RPMI8226 (cell line): ENCODE measurements around the gene PROC.
A peak's percentile ranks its signal among the peaks of the same experiment; 100 is the strongest.
"Not testable (repeated sequence)": the region's sequence is repeated elsewhere in the genome, so short reads cannot be mapped to it uniquely, and the experiment has no call there.

ENCODE experiments used
- DNase-seq: peaks from one replicate; pipeline ENCODE4 v3.0.0-alpha.2; 2015

Gene PROC

DNA sequence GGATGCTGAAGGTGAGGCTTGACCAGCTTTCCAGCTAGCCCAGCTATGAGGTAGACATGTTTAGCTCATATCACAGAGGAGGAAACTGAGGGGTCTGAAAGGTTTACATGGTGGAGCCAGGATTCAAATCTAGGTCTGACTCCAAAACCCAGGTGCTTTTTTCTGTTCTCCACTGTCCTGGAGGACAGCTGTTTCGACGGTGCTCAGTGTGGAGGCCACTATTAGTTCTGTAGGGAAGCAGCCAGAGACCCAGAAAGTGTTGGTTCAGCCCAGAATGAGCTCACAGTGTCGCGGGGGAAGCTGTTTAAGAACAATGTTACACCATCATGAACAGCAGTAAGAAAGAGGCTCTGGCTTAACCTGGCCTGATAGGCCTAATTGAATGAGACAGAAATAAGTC is 11.1 kb downstream of the PROC start:
- DNase-seq = no peak

DNA sequence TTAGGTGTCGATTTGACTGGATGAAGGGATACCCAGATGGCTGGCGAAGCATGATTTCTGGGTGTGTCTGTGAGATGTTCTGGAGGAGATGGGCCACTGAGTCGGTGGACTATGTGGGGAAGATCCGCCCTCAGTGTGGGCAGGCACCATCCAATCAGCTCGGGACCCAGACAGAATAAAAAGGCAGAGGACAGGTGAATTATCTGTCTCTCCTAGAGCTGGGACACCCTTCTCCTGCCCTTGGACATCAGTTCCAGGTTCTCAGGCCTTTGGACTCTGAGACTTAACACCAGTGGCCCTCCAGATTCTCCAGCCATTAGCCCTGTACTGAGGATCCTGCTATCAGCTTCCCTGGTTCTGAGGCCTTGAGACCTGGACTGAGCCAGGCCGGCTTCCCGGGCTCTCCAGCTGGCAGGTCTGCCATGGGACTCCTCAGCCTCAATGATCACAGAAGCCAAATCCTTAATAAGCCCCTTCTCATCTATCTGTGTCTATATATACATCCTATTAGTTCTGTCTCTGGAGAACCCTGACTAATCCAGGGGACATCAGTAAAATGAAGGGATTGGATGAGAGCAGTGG is 11.7 kb downstream of the PROC start:
- DNase-seq = no peak

- no peak for DNase-seq
These were observed 13.3 kb downstream of the PROC start for GRCh38 chr2:127431408-127432023.

GRCh38 chr2:127434515-127434914 is 16.3 kb downstream of the PROC start:
- no peak for DNase-seq

GRCh38 chr2:127437056-127437455 is 18.8 kb downstream of the PROC start:
- no peak for DNase-seq

- no peak for DNase-seq
These were observed 19.8 kb downstream of the PROC start for GRCh38 chr2:127437781-127438726.

DNA sequence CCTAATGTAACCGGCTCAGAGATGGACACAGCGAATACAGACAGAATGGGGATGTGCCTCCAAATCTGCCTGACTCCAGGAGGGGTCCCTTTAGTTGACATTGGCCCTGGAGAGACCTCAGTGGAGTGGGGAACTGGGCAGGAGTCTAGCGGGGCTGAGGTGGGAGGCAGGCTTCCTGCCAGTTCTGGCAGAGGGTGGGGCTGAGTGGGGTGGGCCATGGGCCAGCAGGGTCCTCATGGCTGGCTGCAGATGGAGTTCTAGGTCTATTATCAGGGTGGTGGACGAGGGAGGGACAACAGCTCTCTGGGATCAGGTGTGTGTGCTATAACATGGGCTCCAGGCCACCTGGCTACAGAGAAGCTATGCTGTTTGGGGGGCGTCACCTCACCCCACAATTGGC is 21.1 kb downstream of the PROC start:
- DNase-seq = no peak

- DNase-seq = no peak
These were observed 30.3 kb downstream of the PROC start for GRCh38 chr2:127448526-127448925.

GRCh38 chr2:127449414-127449813 is 31.2 kb downstream of the PROC start:
- DNase-seq = no peak

DNA sequence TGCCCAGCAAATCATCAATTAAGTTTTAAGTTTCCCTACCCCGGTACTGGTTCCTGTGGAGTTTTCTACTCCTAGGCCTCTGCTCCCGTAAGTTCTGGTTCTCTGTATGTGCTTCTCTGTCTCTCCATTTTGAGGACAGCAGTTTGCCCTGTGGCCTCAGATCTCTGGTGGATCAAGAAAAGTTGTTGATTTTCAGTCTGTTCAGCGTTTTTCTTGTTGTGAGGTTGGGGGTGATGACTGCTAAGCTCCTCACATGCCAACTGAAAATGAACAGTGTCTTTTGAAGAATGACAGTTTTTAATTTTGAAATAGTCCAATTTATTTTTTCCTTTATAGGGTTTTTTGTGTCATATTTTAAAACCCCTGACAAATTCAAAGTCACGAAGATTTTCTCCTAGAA is 31.7 kb downstream of the PROC start:
- DNase-seq = no peak

DNA sequence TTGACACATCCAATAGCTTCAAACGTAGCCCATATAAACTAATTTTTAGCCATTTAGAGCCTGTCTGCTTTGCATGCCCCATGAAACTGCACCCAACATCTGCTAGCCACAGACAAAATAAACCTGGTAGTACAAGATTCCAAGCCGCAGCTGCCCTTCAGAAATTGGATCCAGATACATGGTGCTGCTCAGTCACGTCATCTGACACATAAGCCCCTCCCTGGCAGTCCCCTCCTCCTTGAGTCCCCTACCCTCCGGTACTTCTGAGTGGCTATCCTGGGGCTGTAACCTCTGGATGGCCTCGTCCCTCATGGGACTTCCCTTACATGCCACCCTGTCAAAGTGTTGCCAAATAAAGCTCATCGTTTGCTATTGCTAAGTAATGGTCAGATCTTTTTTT is 33.8 kb downstream of the PROC start:
- DNase-seq = no peak

- DNase-seq = not testable (repeated sequence)
These were observed 34.2 kb downstream of the PROC start for GRCh38 chr2:127452423-127452822.

DNA sequence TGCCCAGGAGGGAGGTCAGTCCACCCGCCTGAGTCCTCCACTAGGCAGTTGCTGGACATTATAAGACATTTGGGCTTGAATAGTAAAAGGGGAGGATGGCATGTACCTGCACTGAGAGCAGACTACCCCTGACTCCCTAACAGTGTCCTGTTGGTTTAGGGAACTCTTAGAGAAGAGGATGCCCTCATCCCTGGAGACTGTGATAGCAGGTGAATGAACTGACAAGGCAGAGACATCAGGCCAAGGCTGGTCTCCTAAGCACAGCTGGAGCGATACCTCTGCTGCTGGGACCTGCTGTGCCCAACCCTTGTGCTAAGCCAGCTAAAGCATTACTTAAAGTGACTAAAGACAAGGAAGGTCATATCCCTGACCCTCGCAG is 34.8 kb downstream of the PROC start:
- no peak for DNase-seq

DNA sequence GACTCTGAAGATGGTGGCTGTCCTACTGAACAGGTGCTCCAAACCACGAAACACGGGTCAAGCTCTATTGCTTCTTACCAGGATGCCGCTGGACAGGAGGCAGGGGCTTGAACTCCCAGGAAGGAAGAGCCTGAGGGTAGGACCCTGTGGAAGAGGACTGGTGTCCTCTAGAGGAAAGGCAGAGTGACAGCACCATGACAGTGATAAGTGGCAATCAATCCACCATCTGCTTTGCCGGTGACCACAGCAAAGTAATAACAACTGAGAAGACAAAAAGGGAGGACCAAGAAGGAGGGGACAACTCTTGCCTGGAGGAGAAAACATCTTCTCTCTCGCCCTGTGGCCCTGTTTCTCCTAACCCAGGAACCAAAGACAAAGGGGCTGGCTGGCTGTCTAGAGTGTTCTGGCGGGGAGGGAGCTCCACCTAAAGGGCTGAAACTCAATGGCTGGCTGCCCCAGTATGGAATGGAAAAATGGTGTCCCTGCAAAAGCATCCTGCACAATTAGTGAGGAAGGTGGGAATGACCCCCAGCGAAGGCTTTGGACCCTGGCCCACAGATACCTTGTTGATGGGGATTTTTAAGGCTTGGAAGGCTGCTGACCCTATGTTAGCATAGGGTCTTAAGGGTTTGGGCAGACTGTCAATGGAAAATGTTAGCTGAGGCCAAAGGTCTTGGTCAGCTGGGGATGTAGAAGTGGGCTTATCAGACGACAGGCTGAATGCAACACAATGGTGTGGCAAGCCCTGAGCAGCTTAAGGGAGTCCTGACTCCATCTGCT is 35.4 kb downstream of the PROC start:
- peak; percentile 20 for DNase-seq

DNA sequence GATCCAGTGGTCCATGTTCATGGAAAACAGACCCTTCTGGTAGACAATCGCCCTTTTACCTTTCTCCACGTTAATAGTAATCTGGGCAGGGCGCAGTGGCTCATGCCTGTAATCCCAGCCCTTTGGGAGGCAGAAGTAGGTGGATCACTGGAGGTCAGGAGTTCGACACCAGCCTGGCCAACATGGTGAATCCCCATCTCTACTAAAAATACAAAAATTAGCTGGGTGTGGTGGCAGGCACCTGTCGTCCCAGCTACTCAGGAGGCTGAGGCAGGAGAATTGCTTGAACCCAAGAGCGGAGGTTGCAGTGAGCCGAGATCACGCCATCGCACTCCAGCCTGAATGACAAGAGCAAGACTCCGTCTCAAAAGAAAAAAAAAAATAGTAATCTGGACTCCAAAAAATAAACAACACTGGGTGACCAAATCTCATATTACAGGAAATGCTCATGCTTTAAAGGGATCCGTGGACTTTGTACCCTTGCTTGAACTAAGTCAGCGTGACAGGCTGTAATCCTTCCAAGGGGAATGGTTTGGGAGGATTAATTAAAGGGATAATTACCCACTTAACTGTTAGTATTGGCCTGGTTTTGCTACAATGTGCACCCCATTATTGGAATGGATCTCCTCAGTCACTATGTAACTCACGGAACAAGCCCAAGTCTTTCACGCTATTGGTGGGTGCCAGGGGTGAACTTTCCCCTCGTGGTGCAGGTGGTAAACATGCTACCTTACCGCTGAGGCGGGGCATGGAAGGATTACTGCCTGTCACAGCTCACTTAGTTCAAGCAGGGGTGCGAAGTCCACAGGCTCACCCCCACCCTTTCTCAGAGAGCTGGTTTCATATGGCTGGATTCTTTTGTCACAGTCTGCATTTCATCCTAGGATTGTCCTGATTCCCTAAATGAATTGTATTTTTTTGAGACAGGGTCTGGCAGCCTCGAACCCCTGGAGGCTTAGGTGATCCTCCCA is 36.7 kb downstream of the PROC start:
- DNase-seq = no peak

- no peak for DNase-seq
These were observed 37.6 kb downstream of the PROC start for GRCh38 chr2:127455566-127456493.

- no peak for DNase-seq
These were observed 38.7 kb downstream of the PROC start for GRCh38 chr2:127456960-127457359.

DNA sequence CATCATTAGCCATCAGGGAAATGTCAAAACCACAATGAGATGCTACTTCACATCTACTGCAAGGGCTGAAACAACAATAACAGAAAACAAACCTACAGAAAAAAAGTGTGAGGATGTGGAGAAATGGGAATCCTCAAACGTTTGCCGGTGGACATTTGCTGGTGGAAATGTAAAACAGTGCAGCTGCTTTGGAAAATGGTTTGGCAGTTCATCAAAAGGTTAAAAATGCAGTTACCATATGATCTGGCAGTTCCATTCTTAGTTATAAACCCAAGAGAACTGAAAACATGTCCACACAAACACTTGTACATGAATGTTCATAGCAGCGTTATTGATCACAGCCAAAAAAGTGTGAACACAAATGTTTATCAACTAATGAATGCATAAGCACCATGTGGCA is 44.2 kb downstream of the PROC start:
- DNase-seq = no peak

DNA sequence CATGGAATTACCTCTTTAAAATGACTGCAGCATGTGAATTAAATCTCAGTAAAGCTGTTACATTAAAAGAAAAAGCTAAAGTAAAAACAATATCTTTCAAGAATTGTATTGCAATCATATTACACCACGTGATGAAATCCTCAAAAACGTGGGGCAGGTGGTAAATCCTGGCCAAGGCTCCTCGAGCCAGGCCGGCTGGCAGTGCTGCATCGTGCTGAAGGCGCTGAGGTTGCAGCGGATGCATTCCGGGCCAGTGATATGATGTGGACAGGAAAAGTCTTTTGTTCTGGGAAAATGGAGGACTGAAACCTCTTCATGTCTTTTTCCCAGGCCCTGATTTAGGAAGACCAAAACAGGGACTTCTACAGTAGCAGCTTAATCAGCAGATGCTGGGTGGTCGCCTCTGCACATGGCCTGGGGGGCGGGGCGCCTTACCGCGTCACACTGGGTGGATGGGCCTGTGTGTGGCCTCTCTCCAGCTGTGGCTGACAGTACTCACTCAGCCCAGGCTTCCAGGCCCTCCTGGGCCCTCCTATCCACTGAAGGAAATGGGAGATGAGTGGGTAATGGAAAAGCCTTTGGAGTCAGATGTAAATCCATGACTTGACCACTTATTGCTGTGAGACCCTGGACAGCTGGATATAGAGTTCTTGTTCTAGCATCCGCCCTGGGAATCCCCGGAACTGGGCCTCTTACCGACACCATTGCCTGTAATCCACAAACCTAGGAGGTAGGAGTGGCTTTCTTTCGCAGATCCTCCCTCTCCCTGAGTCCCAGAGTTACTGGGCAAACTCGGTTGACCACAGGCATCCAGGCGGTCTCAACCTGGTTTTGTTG is 45.1 kb downstream of the PROC start:
- no peak for DNase-seq
